ENCODE data around the gene ARHGEF17.
"Not testable (repeated sequence)": the region's sequence is repeated elsewhere in the genome, so short reads cannot be mapped to it uniquely, and the experiment has no call there.

ARHGEF17 gene

GRCh38 chr11:73273222-73273895 is 34.7 kb upstream of the ARHGEF17 start:
- DNase-seq (ENCODE audit: low spot score), result no peak

- not testable (repeated sequence) for DNase-seq (ENCODE audit: low spot score)
Observed at GRCh38 chr11:73274191-73274590, 33.9 kb upstream of the ARHGEF17 start.

- no peak for DNase-seq (ENCODE audit: low spot score)
Observed at GRCh38 chr11:73274722-73275380, 33.2 kb upstream of the ARHGEF17 start.

- DNase-seq (ENCODE audit: low spot score), result no peak
Observed at GRCh38 chr11:73275381-73275750, 32.7 kb upstream of the ARHGEF17 start.

- DNase-seq (ENCODE audit: low spot score), result no peak
Observed at GRCh38 chr11:73277467-73277866, 30.6 kb upstream of the ARHGEF17 start.

GRCh38 chr11:73280626-73281025 is 27.4 kb upstream of the ARHGEF17 start:
- no peak for DNase-seq (ENCODE audit: low spot score)

- no peak for DNase-seq (ENCODE audit: low spot score)
Observed at GRCh38 chr11:73281201-73281741, 26.8 kb upstream of the ARHGEF17 start.

GRCh38 chr11:73281796-73282660 is 26.0 kb upstream of the ARHGEF17 start:
- no peak for DNase-seq (ENCODE audit: low spot score)

GRCh38 chr11:73283276-73284000 is 24.6 kb upstream of the ARHGEF17 start:
- no peak for DNase-seq (ENCODE audit: low spot score)

GRCh38 chr11:73284106-73284505 is 24.0 kb upstream of the ARHGEF17 start:
- no peak for DNase-seq (ENCODE audit: low spot score)

GRCh38 chr11:73285721-73286120 is 22.4 kb upstream of the ARHGEF17 start:
- DNase-seq (ENCODE audit: low spot score), result no peak

- no peak for DNase-seq (ENCODE audit: low spot score)
Observed at GRCh38 chr11:73286240-73286810, 21.8 kb upstream of the ARHGEF17 start.

- DNase-seq (ENCODE audit: low spot score), result no peak
Observed at GRCh38 chr11:73287400-73288101, 20.5 kb upstream of the ARHGEF17 start.

GRCh38 chr11:73288192-73288872 is 19.7 kb upstream of the ARHGEF17 start:
- DNase-seq (ENCODE audit: low spot score), result no peak

GRCh38 chr11:73288873-73289707 is 19.0 kb upstream of the ARHGEF17 start:
- DNase-seq (ENCODE audit: low spot score), result peak; percentile 44

GRCh38 chr11:73290536-73290935 is 17.5 kb upstream of the ARHGEF17 start:
- DNase-seq (ENCODE audit: low spot score), result no peak

GRCh38 chr11:73291196-73291595 is 16.9 kb upstream of the ARHGEF17 start:
- DNase-seq (ENCODE audit: low spot score), result no peak

GRCh38 chr11:73291781-73292524 is 16.1 kb upstream of the ARHGEF17 start:
- no peak for DNase-seq (ENCODE audit: low spot score)

- no peak for DNase-seq (ENCODE audit: low spot score)
Observed at GRCh38 chr11:73292525-73292894, 15.6 kb upstream of the ARHGEF17 start.
